ENCODE results near the gene SCTR.

SCTR gene

DNA sequence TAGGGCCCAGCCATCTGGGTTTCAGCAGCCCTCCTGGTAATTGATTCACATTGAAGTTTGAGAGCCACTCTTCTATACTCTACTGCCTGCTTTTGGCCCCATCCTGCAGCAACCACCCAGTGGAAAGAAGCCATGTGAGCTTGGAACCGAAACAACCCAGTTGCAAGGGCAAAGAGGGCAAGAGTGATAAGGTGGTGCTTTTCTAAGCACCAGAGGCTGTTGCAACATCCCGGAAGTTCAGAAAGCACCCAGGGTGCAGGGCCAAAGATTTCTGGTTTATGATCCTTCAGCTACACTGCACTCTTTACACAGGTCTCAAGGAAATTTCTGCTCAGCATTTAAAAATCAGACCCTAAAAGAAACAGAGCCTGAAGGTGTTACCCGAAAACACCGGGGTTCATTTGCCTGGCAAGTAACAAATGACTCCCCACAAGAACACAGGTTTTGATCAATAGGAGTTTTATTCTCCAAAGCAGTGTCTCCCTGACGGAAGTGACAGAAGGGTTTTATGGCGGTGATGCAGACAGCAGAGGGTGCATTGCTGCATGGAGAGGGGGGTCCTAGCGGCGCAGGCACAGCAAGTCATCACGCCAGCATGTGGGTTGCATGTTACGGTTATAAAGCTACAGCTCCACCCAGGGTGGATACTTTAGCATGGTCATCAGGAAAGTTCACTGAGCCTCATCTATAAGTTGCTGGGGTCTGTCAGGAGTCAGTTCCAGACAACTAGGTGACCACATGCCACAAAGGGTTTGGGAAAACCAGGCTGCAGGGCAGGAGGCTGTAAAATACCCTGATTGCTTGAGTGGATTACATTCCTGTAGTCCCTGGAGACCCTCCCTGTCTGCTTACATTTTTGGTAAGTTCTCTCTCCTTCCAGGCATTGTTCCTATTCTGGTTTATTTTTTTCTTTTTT lies 121.4 kb downstream of the SCTR start:
- no peak for DNase-seq

GRCh38 chr2:119402106-119402505 lies 122.2 kb downstream of the SCTR start:
- no peak for DNase-seq

- DNase-seq, result no peak
Observed at GRCh38 chr2:119397196-119397595, 127.1 kb downstream of the SCTR start.

DNA sequence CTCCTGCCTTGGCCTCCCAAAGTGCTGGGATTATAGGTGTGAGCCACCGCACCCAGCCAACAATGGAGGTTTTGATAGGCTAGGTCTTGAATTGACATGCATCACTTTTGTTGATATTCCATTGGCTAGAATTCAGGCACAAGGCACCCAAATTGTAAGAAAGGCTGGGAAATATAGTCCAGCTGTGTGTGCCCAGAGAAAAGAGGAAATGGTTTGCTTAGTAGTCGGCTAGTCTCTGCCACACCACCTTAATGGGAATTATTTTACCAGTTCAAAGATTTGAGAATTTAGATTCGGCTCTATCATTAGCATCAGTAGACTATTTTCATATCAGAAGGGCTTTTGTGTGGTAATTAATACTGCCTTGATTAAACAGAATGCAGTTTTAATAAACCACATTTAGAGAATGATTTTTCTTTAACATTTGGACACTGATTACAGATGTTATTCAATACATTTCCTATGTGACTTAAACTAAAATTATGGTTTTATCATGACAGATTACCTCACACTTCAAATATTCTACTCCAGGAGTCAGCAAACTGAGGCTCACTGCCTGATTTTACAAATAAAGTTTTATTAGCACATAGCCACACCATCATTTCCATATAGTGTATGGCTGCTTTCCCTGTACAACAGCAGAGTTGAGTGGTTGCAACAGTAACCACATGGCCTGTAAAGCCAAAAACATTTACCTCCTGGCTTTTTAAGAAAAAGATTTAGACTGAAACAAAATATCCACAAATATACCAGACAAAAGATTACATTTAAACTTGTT lies 130.1 kb downstream of the SCTR start:
- no peak for DNase-seq

Data from NCI-H187 (cell line).